Ascending aorta (tissue), 2 donors: Measurements from ENCODE around the gene MPPE1. TPM values are rescaled to one million over a fixed set of nuclear protein-coding genes. Genes with fewer than 3 reads are reported as not detected.

Source experiments
- DNase-seq, 2 donors: peaks; one replicate each; pipeline ENCODE4 v3.0.0-alpha.2; 2019; ENCODE audit warnings: low spot score in 2 of 2
- H3K27ac ChIP-seq, 2 donors: fragments of 200-600 bp; sonication (generic); one replicate each; pipeline ENCODE4 v1.5.1; 2016 to 2017; ENCODE audit warnings: mild to moderate bottlenecking in 1 of 2
- H3K27me3 ChIP-seq: fragments of 200-600 bp; sonication (generic); one replicate; pipeline ENCODE4 v1.5.1; 2017
- H3K36me3 ChIP-seq, 2 donors: fragments of 200-600 bp; sonication (generic); one replicate each; pipeline ENCODE4 v1.5.1; 2016
- H3K4me1 ChIP-seq, 2 donors: fragments of 200-600 bp; sonication (generic); one replicate each; pipeline ENCODE4 v1.5.1; 2016 to 2017; ENCODE audit warnings: mild to moderate bottlenecking in 1 of 2
- H3K4me3 ChIP-seq, 2 donors: fragments of 200-600 bp; sonication (generic); one replicate each; pipeline ENCODE4 v1.5.1; 2016 to 2017; ENCODE audit warnings: mild to moderate bottlenecking in 1 of 2
- H3K9me3 ChIP-seq, 2 donors: fragments of 200-600 bp; sonication (generic); one replicate each; pipeline ENCODE4 v1.5.1; 2016
- CTCF ChIP-seq, 3 experiments: fragments of 200-600 bp in 2 of 3; fragments of 450-650 bp in 1 of 3; sonication (generic) in 2 of 3; IDR thresholded peaks; one replicate each; pipeline ENCODE4 v1.5.1; 2016 to 2019; ENCODE audit warnings: antibody characterized with exemption in 3 of 3, mild to moderate bottlenecking in 1 of 3, moderate library complexity in 1 of 3
- intact Hi-C: fragments of 100-400 bp; cut with DNase I; formaldehyde crosslinking; loops from one replicate; pipeline ENCODE4 v1.15.1; 2023
- total RNA-seq: library from RNA; depleted of rRNA; stranded (reverse); fragments of >200 nt; gene quantifications from one replicate; pipeline ENCODE4 v1.1.0, GENCODE V29; 2016

Gene MPPE1
- total RNA-seq, 1 donor from 2014 or later: 18.9 TPM

GRCh38 chr18:11888726-11889125 is 19.4 kb downstream of the MPPE1 start:
- no peak for TF ChIP-seq CTCF (IDR thresholded peaks at IDR 0.05)

GRCh38 chr18:11887328-11888128 is 20.6 kb downstream of the MPPE1 start:
- H3K9me3 ChIP-seq: no peaks in the 10 kb centered on the region
- H3K27ac ChIP-seq: no peak overlapping the region
- H3K27me3 ChIP-seq: no peaks in the 10 kb centered on the region
- no peak for TF ChIP-seq CTCF (IDR thresholded peaks at IDR 0.05)
- intact Hi-C loops: no loop called here
- H3K4me3 ChIP-seq: no peak overlapping the region
- no peak for DNase-seq
- H3K4me1 ChIP-seq: no peaks in the 10 kb centered on the region
- peaks cover 56 to 76% of the 10 kb centered on the region in 2 donors for H3K36me3 ChIP-seq

More at GRCh38 chr18:11888726-11889125, 19.4 kb downstream of the MPPE1 start:
- H3K36me3 ChIP-seq: peaks cover 61 to 84% of the 10 kb centered on the region in 2 donors
- intact Hi-C loops: no loop called here
- H3K9me3 ChIP-seq: no peaks in the 10 kb centered on the region
- DNase-seq: no peak
- H3K27me3 ChIP-seq: no peaks in the 10 kb centered on the region
- no peak overlapping the region for H3K27ac ChIP-seq
- H3K4me1 ChIP-seq: no peaks in the 10 kb centered on the region
- no peak overlapping the region for H3K4me3 ChIP-seq

- no peaks in the 10 kb centered on the region for H3K4me1 ChIP-seq
- H3K36me3 ChIP-seq: peaks cover 54 to 71% of the 10 kb centered on the region in 2 donors
- TF ChIP-seq CTCF (IDR thresholded peaks at IDR 0.05): no peak
- no peak overlapping the region for H3K4me3 ChIP-seq
- H3K27me3 ChIP-seq: no peaks in the 10 kb centered on the region
- intact Hi-C loops: no loop called here
- no peak for DNase-seq
- no peak overlapping the region for H3K27ac ChIP-seq
- H3K9me3 ChIP-seq: no peaks in the 10 kb centered on the region
Measured at GRCh38 chr18:11886577-11887110, 21.5 kb downstream of the MPPE1 start.

- no peak for TF ChIP-seq CTCF (IDR thresholded peaks at IDR 0.05)
- peak in 1 of 2 donors; percentile 69 for DNase-seq
Measured at GRCh38 chr18:11885278-11885947, 22.7 kb downstream of the MPPE1 start.

GRCh38 chr18:11884396-11885030 is 23.6 kb downstream of the MPPE1 start:
- no peak for TF ChIP-seq CTCF (IDR thresholded peaks at IDR 0.05)
- intact Hi-C loops: no loop called here
- Histone ChIP-seq H3K4me3 (no peak overlapping the region), H3K27ac (no peak overlapping the region), H3K36me3 (peaks cover 46 to 61% of the 10 kb centered on the region in 2 donors), H3K9me3 (no peaks in the 10 kb centered on the region), H3K4me1 (no peaks in the 10 kb centered on the region), H3K27me3 (no peaks in the 10 kb centered on the region)
- DNase-seq: no peak

More at GRCh38 chr18:11885278-11885947, 22.7 kb downstream of the MPPE1 start:
- Histone ChIP-seq H3K27ac (no peak overlapping the region), H3K36me3 (peaks cover 53 to 68% of the 10 kb centered on the region in 2 donors), H3K4me3 (no peak overlapping the region), H3K27me3 (no peaks in the 10 kb centered on the region), H3K9me3 (no peaks in the 10 kb centered on the region), H3K4me1 (no peaks in the 10 kb centered on the region)
- intact Hi-C loops: no loop called here
